Ecto neural progenitor cell (in vitro differentiated cells): ENCODE results near the gene PATJ.

Experiments used
- DNase-seq: peaks from one replicate; pipeline ENCODE4 v3.0.0-alpha.2; 2018; ENCODE audit warnings: low spot score

The PATJ gene

DNA sequence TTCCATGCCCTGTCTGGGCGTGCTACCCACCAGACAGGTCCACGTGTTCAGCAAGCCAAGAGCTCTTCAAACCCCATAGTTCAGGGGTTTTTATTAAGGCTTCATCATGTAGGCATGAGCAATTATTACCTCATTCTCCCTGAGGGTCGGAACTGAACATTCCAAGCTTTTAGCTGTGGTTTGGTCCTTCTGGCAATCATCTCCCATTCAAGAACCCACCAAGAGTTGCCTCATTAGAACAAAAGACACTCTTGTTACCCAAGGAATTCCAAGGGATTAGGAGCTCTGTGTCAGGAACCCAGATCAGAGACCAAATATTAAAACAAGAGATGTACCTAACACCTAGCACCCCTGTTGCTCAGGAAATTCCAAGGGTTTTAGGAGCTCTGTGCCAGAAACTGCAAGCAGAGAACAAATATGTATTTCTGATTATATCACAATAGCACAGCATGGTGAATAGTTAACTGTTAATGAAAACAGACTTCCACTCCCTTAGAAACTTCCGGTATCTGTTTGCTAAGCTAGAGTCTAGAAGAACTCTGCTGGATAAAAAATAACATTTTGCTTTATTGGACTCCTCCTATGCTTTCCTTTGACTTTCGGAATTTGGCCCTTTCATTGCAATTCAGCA is 251.2 kb downstream of the PATJ start:
- no peak for DNase-seq

DNA sequence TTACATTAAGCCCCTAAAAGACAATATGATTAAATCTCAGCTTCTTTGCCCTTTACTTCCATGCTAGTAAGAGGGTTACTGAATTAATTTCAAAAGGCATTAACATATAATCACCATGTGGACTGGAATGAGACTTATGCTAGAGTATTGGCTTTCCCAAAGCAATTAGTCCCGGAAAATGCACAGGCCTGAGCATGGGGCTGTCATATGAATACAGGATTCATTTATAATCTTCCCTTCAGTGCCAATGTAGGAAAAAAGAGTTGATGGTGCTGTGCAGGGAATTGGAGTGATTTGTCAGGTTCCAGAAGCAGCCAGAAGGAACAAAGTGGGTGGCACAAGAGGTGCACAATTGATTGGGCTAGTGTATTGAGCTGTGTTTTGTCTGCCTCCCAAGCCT is 253.4 kb downstream of the PATJ start:
- no peak for DNase-seq

- DNase-seq, result no peak
Observed at GRCh38 chr1:61997123-61997522, 254.8 kb downstream of the PATJ start.

DNA sequence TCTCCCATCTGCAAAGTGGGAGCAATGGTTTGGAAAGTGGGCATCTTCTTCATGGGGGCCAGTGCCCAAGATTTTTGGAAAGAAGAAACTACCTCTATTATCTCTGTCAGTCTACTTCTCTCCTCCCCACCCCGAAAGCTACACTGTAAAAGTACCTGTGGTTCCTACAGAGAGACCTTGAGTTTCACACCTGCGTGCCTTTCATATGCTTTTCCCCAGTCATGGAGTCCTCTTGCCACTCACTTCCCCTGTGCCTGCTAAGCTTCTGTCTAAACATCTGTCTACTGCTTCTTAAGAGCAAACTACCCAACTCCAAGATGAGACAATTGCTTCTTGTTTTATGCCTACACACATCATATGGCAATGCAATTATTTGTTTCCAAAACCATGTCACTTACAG is 261.5 kb downstream of the PATJ start:
- no peak for DNase-seq

GRCh38 chr1:62006690-62007089 is 264.4 kb downstream of the PATJ start:
- DNase-seq, result no peak

DNA sequence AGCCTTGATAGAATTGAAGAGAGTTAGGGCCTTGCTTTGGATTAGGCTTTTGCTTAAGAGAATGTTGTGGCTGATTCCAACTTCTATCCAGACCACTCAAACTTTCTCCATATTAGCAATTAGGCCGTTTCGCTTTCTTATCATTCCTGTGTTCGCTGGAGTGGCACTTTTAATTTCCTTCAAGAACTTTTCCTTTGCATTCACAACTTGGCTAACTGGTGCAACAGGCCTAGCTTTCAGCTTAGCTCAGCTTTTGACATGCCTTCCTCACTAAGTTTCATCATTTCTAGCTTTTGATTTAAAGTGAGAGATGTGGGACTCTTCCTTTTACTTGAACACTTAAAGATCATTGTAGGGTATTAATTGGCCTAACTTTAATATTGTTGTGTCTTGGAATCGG is 268.7 kb downstream of the PATJ start:
- DNase-seq, result no peak

- DNase-seq, result no peak
Observed at GRCh38 chr1:62012095-62012494, 269.8 kb downstream of the PATJ start.

DNA sequence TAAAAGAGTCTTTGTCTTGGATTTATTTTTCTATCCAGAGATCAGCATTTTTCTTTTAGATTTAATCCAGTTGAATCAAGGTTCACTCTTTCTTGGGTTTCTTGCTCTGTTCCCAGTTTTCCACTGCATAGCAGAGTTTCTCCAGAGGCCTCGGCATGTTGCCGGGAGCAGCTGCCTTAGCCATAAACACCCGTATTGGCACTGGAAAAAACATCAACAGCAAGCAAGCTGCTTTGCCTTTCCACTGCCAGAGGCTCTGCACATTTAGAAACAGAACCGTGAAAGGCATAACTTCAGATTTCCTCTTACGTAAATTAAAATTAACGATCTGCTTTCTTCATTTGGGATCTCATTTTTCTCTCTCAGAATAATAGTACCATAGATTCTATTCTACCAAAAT is 270.6 kb downstream of the PATJ start:
- DNase-seq, result no peak

DNA sequence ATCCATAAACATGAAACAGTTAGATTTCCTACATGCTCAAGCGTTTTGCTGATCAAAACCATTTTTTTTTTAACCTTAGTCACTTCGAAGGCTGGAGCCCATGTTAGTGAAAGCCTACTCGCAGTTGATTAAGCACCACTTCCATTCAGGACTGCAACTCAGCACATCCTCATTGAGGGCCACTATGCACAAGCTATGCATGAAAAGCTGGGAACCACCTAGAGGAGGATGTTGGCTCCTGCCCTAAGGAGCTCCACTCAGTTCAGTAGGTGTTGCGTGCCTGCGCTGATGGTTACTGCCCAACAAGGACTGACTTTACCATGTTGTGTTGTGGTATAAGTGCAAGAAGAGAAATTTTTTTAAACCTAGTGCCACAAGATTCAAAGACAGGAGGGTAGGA is 271.0 kb downstream of the PATJ start:
- DNase-seq, result no peak

GRCh38 chr1:62022382-62022983 is 280.2 kb downstream of the PATJ start:
- no peak for DNase-seq

DNA sequence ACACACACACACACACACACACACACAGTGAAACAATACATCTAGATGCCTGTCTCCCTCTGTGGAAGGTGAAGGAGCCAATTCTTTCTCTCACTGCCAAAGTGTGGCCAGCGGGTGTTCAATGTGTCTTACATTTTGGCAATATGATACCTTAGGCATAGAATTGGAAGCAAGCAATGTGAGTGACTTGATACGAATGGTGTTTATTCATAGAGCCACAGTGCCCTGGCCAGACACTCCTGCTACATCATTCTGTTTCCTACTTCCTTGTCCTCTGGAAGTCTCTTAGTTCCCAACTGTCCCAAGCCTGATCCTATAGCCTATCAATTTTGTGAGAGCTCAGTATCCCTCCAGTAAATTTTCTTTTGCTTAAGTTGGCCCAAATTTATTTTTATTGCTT is 282.4 kb downstream of the PATJ start:
- no peak for DNase-seq

DNA sequence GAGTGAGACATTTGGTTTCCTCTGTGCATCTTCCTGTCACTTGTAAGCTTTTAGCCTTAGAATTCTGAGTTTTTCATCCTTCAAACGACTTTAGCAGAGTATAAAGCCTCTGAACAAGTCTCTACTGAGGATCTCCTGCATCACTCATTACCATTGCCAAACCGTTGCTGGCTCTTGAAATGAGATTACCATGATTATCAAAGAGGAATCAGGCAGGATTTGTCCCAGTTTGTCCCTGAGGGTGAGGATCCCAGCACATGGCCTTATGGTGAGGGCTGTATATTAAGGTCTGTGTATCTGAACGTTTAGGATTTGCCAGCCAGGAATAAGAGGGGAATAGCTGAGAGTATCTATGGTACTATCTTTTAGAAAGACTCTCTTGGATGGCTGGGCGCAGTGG is 282.9 kb downstream of the PATJ start:
- no peak for DNase-seq

- no peak for DNase-seq
Observed at GRCh38 chr1:62025892-62026291, 283.6 kb downstream of the PATJ start.

GRCh38 chr1:62029704-62030103 is 287.4 kb downstream of the PATJ start:
- no peak for DNase-seq

- DNase-seq, result no peak
Observed at GRCh38 chr1:62034790-62035189, 292.5 kb downstream of the PATJ start.

DNA sequence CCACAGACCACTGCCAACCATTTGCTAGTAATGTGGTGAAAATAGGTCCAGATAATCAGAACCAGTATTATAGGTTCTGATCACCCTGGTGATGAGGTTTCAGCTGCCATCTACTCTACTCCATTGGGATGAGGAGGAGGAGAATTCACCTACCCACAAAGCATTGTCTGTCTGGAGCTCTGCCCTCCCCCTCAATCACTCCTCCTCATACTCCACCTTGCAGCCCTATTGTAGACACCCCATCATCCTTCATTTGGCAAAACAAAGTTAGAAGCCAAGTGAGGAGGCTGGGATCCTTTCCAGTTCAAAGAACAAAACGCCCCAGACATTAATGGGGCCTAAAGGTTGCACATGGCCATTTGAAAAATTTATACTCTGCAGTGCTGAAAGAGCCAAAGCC is 295.0 kb downstream of the PATJ start:
- DNase-seq, result no peak

GRCh38 chr1:62038594-62039284 is 296.5 kb downstream of the PATJ start:
- no peak for DNase-seq

DNA sequence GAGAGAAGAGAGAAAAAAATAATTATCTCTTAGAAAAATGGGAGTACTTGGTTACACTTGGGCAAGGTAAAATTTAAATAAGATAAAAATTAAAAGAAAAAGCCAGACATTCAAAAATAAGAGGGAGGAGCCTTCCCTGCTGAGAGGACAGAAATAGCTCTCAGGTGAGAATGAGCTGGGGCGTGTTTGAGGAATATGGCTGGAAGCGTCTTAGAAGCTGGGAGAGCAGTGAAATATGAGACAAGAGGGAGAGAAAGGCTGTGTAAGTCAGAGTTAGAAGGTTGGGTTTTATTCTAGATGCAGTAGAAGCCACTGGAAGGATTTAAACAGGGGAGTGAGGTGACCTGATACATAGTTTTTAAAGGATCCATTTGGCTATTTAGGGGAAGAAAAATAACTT is 298.2 kb downstream of the PATJ start:
- DNase-seq, result no peak

- no peak for DNase-seq
Observed at GRCh38 chr1:62040973-62041372, 298.7 kb downstream of the PATJ start.

DNA sequence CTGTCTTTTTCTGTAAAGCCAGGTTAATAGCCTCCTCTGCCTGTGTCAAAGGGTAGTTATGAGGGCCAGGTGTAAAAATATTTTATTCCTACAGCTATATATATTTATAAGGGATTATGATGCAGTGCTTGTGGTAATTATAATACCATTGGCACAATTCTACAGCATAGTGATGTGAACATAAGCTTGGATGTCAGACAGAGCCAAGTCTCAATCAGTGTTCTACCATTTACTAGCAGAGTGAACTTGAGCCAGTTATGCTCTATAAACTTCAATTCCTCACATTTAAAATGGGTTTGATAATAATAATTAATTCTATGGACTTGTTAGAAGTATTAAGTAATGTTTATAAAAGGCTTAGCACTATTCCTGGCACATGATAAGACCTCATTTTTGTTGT is 300.9 kb downstream of the PATJ start:
- no peak for DNase-seq

GRCh38 chr1:62045574-62045973 is 303.3 kb downstream of the PATJ start:
- no peak for DNase-seq

GRCh38 chr1:62046927-62047326 is 304.6 kb downstream of the PATJ start:
- DNase-seq, result no peak

DNA sequence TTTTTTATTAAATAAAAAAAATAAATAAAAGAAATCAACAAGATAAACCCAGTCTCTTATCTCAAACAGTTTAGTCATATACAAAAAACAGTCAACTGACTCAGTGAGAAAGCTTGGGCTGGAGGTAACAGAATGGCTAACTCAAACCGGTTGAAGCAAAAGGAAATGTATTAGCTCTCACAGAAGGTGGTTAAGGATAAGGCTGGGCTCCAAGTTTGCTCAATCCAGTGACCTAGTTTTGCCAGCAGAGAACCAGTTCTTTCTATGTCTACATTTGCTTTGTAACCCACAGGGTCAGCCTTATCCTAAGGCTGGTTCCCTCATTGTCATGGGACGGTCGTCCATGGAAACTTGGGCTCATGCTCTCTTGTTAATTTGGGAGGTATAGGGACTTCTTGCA is 307.9 kb downstream of the PATJ start:
- DNase-seq, result no peak

DNA sequence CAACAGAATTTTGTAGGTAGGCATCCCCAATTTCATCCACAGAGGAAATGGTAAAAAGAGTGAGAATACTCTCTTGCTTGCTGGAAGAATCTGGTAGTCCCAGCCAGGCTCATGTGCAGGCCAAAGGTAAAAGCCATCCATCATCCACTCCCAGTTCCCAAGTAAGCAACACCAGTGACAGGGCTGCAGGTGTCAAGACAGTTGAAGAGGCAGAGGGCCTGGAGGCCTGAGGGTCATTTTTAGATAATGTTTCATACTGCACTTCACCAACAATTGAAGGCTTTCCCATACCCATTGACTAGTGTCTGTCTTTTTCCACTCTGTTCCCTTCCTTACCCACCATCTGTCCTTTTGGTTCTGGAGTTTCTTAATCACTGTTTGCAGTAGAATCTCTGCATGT is 310.7 kb downstream of the PATJ start:
- DNase-seq, result no peak
